Adrenal gland (tissue), 12 donors: ENCODE results near the gene MRFAP1. TPM values are rescaled to one million over a fixed set of nuclear protein-coding genes. Genes with fewer than 3 reads are reported as not detected.

Experiments
- DNase-seq, 7 donors: peaks; one replicate each; pipeline ENCODE4 v3.0.0-alpha.2; 2019 to 2020
- H3K27ac ChIP-seq, 5 donors: fragments of 200-600 bp; sonication (generic) in 4 of 5; 1 replicate in 3 of 5; 2 replicates in 2 of 5; pipeline versions ENCODE4 v1.5.1 to v1.8.0; 2016 to 2020; ENCODE audit warnings: mild to moderate bottlenecking in 1 of 5
- H3K27me3 ChIP-seq: fragments of 200-600 bp; 2 replicates; pipeline ENCODE4 v1.8.0; 2021
- H3K36me3 ChIP-seq, 2 donors: fragments of 200-600 bp; replicated peaks in 1 of 2; 1 replicate in 1 of 2; 2 replicates in 1 of 2; pipeline versions ENCODE4 v1.5.1 to v1.8.0; 2018 to 2022
- H3K4me1 ChIP-seq, 2 donors: fragments of 200-600 bp; replicated peaks in 1 of 2; 1 replicate in 1 of 2; 2 replicates in 1 of 2; pipeline versions ENCODE4 v1.5.1 to v1.8.0; 2018 to 2021
- H3K4me3 ChIP-seq, 4 donors: fragments of 200-600 bp; sonication (generic) in 3 of 4; one replicate each; pipeline ENCODE4 v1.5.1; 2016 to 2018
- H3K9me3 ChIP-seq, 3 donors: fragments of 200-600 bp; sonication (generic) in 1 of 3; replicated peaks in 1 of 3; 1 replicate in 2 of 3; 2 replicates in 1 of 3; pipeline versions ENCODE4 v1.5.1 to v1.8.0; 2016 to 2021
- CTCF ChIP-seq, 6 experiments: fragments of 450-650 bp in 4 of 6; fragments of 200-600 bp in 2 of 6; sonication (generic) in 1 of 6; IDR thresholded peaks; 1 replicate in 5 of 6; 2 replicates in 1 of 6; pipeline versions ENCODE4 v1.5.1 to v1.8.0; 2016 to 2021; ENCODE audit warnings: antibody characterized with exemption in 6 of 6, mild to moderate bottlenecking in 2 of 6, moderate library complexity in 1 of 6
- POLR2A ChIP-seq, 2 donors: fragments of 450-650 bp; IDR thresholded peaks; one replicate each; pipeline ENCODE4 v1.6.1; 2017; ENCODE audit warnings: antibody characterized with exemption in 2 of 2, mild to moderate bottlenecking in 2 of 2, moderate library complexity in 1 of 2
- WGBS, 4 donors: extraction: QIAGEN DNeasy Blood & Tissue Kit in 2 of 4; methylation state at CpG; one replicate each; pipeline versions ENCODE4 v1.1.5 to v1.1.7; 2013 to 2017; 5-methylcytosine and 5-hydroxymethylcytosine counted together
- intact Hi-C, 2 donors: fragments of 100-400 bp; cut with DNase I; formaldehyde crosslinking; loops; one replicate each; pipeline versions ENCODE4 v1.14.1 to v1.15.0; 2022 to 2023
- polyA plus RNA-seq, 3 donors: library from polyadenylated mRNA; stranded (reverse); fragments of 200-250 nt in 2 of 3; fragments of 350-450 nt in 1 of 3; fragmentation: Illumina TruSeq in 1 of 3; extraction: RNeasy Lipid Tissue Mini Kit (QIAGEN cat#74804) in 1 of 3; gene quantifications; one replicate each; pipeline ENCODE4 v1.2.3, GENCODE V29; 2013 to 2014
- total RNA-seq, 9 donors: library from RNA; depleted of rRNA in 4 of 9; stranded (reverse); fragments of >200 nt in 4 of 9; fragments of 120-200 nt in 1 of 9; fragmentation: NEBNext Ultra II Directional in 1 of 9; extraction: Animal tissue kit (Norgen Biotek cat#: 25700) in 1 of 9; gene quantifications; one replicate each; pipeline versions ENCODE4 v1.1.0 to v1.2.4, GENCODE V29; 2013 to 2023
- donor health status: healthy with polysubstance abuse.
- donor health status: Bipolar disorder and iron deficiency.
- donor health status: DM: yes; HTN: yes; CAD: no.
- donor health status: DM: no; HTN: no; CAD: no.
- donor health status: DM: no; HTN: no; CAD: no.
- donor health status: DM: yes; HTN: yes; CAD: no.

The MRFAP1 gene
- total and polyA plus RNA-seq, 12 donors: 161 to 618 (median 329) TPM

GRCh38 chr4:6618386-6619115, 21.9 kb upstream of the MRFAP1 start:
- 89 to 92% (median 91%) methylated on average over 18 to 19 of the region's 19 CpGs for WGBS, 4 donors
- intact Hi-C loops: no loop called here
- DNase-seq: no peak

GRCh38 chr4:6619116-6619465, 21.4 kb upstream of the MRFAP1 start:
- Histone ChIP-seq H3K27ac (no peak overlapping the region), H3K36me3 (peaks cover 0 to 26% of the 10 kb centered on the region in 2 donors), H3K9me3 (no peaks in the 10 kb centered on the region), H3K4me1 (no peaks in the 10 kb centered on the region), H3K27me3 (no peaks in the 10 kb centered on the region), H3K4me3 (no peak overlapping the region)
- DNase-seq: no peak
- 95 to 96% (median 96%) methylated on average over 9 to 13 of the region's 13 CpGs for WGBS, 4 donors
- TF ChIP-seq CTCF (IDR thresholded peaks at IDR 0.05) (no peak), POLR2A (IDR thresholded peaks at IDR 0.05) (no peak)
- intact Hi-C loops: no loop called here

More at GRCh38 chr4:6618386-6619115, 21.9 kb upstream of the MRFAP1 start:
- Histone ChIP-seq H3K4me3 (no peak overlapping the region), H3K27ac (no peak overlapping the region), H3K27me3 (no peaks in the 10 kb centered on the region), H3K36me3 (peaks cover 0 to 26% of the 10 kb centered on the region in 2 donors), H3K4me1 (no peaks in the 10 kb centered on the region), H3K9me3 (no peaks in the 10 kb centered on the region)
- TF ChIP-seq POLR2A (IDR thresholded peaks at IDR 0.05) (no peak), CTCF (IDR thresholded peaks at IDR 0.05) (no peak)

GRCh38 chr4:6619466-6620255, 20.8 kb upstream of the MRFAP1 start:
- 93 to 95% (median 94%) methylated on average over 16 to 24 of the region's 24 CpGs for WGBS, 4 donors
- H3K27ac ChIP-seq: no peak overlapping the region
- no peak for TF ChIP-seq POLR2A (IDR thresholded peaks at IDR 0.05)
- TF ChIP-seq CTCF (IDR thresholded peaks at IDR 0.05): no peak
- peaks cover 0 to 26% of the 10 kb centered on the region in 2 donors for H3K36me3 ChIP-seq
- H3K4me3 ChIP-seq: no peak overlapping the region
- no peaks in the 10 kb centered on the region for H3K27me3 ChIP-seq
- no peak for DNase-seq
- intact Hi-C loops: no loop called here
- no peaks in the 10 kb centered on the region for H3K9me3 ChIP-seq
- H3K4me1 ChIP-seq: no peaks in the 10 kb centered on the region

- Histone ChIP-seq H3K36me3 (peaks cover 0 to 26% of the 10 kb centered on the region in 2 donors), H3K9me3 (no peaks in the 10 kb centered on the region), H3K4me3 (no peak overlapping the region), H3K27ac (no peak overlapping the region), H3K4me1 (no peaks in the 10 kb centered on the region), H3K27me3 (no peaks in the 10 kb centered on the region)
- WGBS, 4 donors: 95 to 96% (median 95%) methylated on average over 7 to 10 of the region's 10 CpGs
- intact Hi-C loops: no loop called here
- no peak for TF ChIP-seq POLR2A (IDR thresholded peaks at IDR 0.05)
- no peak for TF ChIP-seq CTCF (IDR thresholded peaks at IDR 0.05)
- no peak for DNase-seq
Observed at GRCh38 chr4:6620296-6620695, 20.2 kb upstream of the MRFAP1 start.
